NCI-H524 treated with DMSO at 0.1 percent for 48 hours (cell line): ENCODE results near the gene PRDX5.

Source experiments
- DNase-seq: peaks from one replicate; lab custom pipeline; 2025; lab: John Stamatoyannopoulos, UW

The PRDX5 gene

DNA sequence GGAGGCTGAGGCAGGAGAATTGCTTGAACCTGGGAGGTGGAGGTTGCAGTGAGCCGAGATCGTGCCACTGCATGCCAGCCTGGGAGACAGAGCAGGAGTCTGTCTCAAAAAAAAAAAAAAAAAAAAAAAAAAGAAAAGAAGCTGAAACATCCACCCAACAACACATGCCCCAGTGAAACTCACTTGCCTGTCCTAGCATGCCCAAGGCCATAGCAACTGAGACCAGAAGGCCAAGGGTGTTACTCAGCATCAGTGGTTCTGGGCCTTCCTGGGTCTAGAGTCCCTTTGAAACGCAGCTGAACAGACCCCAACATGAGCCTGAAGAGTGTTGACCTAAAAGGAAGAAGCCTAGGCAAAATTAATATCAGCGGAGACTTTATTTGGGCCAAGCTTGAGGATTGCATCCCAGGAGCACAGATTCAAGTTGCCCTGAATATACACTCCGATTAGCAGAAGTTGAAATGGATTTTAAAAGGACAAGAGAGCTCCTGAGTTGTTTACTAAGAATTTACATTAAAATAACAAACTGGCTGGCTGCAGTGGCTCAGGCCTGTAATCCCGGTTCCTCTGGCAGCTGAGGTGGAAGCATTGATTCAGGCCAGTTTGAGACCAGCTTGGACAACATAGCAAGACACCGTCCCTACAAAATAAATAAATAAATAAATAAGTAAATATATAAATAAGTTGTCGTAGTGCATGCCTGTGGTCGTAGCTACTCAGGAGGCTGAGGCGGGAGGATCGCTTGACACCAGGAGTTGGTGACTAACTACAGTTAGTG is 7.0 kb downstream of the PRDX5 start:
- DNase-seq: no peak

DNA sequence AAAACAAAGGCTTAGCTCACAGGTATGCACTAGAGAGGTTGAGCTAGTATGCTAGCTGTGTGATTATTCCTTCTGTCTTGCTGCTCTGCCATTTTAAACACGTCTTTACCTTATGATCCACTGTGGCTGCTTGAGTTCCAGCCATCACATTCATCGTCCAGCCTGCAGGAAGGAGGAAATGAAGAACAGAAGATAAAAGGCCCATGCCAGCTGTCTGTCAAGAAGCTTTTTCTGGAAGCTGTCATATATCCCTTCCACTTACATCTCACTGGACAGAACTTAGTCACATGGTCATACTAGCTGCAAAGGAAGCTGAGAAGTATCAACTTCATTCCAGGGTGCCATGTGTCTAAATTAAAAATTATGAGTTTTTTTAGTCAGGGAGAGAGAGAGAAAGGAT is 9.5 kb downstream of the PRDX5 start:
- DNase-seq: no peak

DNA sequence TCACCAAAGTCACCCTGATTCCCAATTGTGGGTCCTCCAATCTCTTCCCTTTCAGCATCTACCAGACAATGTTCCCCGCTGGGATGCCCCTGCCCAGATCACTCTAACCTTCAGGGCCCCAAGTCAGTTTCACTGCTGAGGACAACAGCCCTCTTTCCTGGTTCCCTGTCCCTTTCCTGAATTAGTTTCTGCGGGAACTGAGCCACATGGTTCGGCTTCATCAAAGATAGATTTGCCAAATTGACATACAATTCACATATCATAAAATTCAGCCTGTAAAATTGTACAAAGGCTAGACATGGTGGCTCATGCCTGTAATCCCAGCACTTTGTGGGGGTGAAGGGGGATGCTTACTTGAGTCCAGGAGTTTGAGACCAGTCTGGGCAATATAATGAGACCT is 10.1 kb downstream of the PRDX5 start:
- no peak for DNase-seq

DNA sequence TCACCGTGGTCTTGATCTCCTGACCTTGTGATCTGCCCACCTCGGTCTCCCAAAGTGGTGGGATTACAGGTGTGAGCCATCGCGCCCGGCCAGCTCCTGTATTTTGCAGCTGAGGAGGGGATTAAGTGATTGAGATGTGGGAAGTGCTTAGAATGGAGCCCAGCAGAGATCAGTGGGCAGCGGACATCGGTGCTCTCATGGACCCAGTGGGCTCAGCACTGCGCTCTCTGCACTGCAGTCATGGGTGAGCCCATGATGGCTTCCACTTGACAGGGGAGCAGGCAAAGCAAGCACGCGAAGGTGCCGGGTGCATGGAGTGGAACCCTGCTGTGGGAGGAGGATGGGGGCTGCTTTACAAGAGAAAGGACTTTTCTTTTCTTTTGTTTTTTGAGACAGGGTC is 13.0 kb downstream of the PRDX5 start:
- no peak for DNase-seq

DNA sequence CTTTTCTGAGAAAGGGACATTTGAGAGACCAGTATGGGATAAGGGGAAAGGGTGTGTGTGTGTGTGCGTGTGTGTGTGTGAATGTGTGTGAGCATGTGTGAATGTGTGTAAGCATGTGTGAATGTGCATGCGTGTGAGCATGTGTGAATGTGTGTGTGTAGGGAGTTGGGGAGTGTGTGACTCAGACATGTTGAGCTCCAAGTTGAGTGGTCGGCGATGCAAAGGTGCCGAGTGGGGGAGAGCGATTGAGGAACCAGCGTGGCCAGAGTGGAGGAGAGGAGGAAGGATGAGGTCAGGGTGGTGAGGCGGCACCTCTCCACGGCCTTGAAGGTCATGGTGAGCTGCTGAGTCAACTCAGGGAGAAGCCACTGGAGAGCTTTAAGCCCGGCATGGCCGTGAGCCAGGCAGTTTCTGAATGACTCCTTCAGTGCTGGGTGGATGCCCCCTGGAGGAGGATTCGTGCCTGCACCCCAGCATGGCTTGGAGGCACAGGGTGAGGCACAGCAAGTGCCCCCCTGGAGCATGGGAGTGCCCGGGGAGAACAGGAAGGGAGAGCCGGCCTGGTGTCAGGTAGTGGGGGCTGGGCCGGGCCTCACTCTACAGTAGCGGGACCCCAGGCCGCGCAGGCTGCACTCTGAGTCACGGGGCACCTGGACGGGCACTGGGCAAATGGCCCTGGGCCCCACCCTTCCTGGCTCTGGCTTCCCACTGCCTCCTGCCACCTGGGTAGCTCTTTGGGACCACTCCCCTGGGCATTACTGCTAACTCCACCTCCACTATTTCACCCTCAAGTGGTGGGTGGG is 13.8 kb downstream of the PRDX5 start:
- no peak for DNase-seq

DNA sequence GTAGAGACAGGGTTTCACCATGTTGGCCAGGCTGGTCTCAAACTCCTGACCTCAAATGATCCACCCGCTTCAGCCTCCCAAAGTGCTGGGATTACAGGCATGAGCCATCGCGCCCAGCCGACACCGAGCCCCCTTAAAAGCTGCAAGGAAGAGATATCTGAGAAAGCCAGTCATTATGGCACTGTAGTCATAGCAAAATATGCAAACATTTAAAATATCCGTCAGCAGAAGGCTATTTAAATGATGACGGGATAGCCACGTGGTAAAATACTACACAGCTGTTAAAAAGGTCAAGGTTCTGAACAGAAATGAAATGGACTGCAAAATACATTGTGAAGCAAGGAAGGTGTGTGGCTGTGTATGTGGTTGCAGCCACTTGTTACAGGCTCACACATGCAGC is 15.6 kb downstream of the PRDX5 start:
- no peak for DNase-seq

DNA sequence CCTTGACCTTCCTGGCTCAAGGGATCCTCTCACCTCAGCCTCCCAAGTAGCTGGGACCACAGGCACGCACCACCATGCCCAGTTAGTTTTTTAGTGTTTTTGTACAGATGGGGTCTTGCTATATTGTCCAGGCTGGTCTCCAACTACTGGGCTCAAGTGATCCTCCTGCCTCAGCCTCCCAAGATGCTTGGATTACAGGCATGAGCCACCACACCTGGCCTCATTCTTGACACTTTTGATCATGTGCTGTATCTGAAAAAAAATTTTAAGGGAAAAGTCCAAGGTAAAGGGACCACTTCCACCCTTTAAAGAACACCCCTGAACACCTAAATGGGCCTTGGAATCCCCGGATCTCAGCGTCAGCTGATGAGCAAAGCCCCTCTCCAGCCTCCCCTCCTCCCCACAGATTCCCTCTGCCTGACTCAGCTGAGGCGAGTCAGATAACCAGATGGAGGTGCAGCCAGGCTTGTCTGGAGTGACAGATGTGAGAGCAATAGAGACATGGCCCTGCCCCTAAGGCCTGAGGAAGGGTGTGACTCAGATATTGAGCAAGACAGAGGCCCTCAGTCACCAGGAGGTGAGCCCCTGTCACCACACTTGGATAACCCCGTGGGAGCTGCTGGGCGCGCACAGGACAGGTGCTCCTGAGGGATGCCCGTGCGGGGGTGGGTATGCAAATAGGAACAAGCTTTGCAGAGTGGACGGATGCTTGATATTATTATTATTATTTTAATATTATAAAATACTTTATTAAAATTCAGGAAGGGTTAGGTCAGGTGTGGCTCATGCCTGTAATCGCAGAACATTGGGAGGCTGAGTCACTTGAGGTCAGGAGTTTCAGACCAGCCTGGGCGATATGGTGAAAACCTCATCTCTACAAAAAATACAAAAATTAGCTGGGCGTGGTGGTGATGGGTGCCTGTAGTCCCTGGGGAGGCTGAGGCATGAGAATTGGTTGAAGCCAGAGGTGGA is 17.1 kb downstream of the PRDX5 start:
- peak; percentile 92 for DNase-seq

DNA sequence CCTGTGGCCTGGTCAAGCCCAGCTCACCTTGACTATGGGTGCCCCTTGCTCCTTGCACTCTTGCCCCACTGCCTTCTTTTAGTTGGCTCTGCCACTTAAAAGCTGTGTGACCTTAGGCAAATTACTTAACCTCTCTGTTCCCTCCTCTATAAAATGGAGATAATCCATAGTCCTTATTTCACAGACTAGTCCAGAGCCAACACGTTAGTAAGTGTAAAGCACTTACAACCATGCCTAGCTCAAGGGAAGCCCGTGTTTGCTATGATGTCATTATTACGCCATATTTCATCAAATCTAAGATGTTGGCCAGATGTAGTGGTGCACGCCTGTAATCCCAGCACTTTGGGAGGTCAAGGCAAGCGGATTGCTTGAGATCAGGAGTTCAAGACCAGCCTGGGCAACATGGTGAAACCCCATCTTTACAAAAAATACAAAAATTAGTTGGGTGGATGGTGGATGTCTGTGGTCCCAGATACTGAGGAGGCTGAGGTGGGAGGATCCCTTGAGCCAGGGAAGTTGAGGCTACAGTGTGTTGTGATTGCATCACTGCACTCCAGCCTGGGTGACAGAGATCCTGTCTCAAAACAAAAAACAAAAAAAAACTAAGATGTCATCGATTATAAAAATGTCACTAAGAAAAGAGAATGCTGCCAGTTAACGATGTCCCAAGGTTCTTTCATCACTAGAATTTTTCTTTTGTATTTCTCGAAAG is 19.8 kb downstream of the PRDX5 start:
- no peak for DNase-seq

DNA sequence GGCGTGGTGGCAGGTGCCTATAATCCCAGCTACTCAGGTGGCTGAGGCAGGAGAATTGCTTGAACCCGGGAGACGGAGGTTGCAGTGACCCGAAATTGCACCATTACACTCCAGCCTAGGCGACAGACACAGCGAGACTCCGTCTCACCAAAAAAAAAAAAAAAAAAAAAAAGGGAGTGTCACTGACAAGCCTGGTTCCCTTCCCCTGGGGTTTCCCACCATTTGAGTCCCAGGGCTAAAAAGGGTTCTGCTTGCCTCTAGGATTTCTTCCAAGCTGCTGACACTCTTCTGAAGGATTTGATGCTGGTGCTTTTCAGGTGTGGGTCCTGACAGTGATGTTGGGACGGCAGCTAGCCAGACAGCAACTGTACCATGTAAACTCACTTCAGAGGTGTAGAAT is 20.8 kb downstream of the PRDX5 start:
- no peak for DNase-seq

DNA sequence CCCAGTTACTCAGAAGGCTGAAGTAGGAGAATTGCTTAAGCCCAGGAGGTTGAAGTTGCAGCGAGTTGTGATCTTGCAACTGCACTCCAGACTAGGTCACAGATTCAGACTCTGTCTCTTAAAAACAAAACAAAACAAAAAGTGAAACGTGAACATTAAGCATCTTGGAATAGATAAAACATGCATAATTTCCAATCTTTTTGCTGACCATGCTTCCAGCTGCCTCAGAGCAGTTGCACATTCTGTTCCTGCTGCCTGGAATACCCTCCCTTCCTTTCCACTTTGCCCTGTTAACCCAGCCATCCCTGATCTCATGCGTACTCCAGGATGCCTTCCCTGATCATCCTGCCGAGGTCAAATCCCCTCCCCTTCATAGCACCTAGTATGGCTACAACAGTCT is 21.4 kb downstream of the PRDX5 start:
- no peak for DNase-seq

DNA sequence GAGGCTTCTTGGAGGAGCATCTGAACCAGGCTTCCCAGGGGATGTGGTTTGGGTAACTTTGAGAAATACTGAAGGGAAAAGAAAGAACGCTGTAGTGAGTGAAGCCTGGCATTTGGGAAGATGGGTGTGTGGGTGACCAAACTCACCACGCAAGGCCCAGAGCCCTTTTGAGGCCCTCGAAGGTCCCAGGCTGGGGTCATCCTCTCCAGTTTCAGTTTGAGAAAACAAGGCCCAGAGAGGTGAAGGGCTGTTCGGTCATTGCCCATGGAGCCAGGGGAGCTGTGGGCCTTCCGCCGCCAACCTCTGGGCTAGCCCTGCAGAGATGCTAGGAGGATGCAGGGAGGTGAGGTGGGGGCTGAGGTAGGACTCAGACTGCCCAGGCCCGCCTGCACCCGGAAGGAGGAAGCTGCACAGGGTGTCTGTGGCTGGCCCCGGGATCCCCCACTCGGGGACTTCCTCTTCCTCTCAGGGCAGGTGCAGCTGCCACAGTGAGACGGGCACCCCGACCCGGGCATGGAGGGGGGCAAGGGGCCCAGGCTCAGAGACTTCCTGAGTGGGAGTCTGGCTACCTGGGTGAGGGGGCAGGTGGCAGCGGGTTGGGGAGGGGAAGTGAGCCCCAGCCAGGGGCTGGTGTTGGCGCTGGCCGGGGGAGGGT is 22.0 kb downstream of the PRDX5 start, which contains the start of gene CCDC88B:
CCDC88B (plus strand) TSS at position 451 of the 655 bp plus-strand sequence; CDS start at position 514, 63 bp downstream.
- DNase-seq: no peak

DNA sequence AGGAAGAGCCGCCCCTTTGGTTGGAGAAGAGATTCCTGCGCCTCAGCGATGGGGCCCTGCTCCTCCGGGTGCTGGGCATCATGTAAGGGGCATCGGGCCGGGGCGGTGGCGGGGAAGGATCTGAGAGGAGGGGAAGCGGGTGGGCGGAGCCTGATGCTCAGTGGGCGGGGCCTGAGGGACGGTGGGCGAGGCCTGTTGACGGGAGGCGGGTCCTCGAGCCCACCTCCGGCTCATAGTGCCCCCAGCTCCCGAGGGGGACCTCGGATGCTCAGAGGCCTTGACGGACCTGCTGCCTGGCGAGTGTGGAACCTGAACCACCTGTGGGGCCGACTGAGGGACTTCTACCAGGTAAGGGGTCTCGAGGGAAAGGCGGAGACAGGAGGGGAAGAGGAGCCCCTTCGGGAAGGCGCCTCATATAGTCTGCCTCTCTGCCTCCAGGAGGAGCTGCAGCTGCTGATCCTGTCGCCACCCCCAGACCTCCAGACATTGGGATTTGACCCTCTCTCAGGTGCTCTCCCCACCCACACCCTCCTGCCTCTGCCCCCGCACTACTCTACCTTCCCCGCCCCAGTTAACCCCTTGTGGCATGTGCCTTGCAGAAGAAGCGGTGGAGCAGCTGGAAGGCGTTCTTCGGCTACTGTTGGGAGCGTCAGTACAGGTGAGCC is 22.9 kb downstream of the PRDX5 start:
- DNase-seq: no peak

DNA sequence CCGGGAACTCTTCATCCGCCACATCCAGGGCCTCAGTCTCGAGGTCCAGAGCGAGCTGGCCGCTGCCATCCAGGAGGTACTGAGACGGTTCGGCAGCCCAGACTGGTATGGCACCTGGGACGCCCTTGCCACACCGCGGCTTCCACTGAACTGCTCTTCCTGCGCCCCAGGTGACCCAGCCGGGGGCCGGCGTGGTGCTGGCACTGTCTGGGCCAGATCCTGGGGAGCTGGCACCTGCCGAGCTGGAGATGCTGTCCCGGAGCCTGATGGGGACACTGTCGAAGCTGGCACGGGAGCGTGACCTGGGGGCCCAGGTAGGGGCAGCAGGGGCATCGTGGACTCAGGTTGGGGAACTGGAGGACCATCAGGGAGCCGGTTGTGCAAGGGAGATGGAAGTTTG is 23.5 kb downstream of the PRDX5 start:
- DNase-seq: no peak

DNA sequence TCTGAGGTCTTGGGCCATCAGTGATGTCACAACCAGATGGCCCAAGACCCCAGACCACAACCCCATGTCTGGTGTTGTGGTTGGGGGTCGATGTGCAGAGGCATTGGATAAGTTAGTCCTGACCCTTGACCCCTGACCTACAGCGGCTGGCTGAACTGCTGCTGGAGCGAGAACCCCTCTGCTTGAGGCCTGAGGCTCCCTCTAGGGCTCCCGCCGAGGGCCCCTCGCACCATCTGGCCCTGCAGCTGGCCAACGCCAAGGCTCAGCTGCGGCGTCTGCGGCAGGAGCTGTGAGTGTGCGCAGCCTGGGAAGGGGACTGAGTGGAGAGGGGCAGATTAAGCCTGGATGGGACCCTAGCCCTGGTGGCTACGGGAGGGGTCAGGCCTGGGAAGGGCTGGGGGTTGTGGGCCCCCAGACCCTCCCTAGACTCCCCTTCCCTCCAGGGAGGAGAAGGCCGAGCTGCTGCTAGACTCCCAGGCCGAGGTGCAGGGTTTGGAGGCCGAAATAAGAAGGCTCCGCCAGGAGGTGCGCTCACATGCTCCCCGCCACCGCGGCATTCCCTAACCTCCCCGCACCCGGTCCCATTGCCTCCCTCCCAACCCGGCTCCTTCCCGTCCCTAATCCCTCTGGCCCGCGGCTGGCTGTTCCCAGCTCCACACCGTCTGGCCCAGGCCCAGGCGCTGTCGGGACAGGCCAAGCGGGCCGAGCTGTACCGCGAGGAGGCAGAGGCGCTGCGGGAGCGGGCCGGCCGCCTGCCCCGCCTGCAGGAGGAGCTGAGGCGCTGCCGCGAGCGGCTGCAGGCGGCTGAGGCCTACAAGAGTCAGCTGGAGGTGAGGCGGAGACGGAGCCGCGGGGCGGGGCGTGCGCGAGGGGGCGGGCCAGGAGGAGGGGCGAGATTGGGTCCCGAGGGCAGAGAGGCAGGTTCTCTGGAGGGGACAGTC is 24.2 kb downstream of the PRDX5 start:
- peak; percentile 70 for DNase-seq

DNA sequence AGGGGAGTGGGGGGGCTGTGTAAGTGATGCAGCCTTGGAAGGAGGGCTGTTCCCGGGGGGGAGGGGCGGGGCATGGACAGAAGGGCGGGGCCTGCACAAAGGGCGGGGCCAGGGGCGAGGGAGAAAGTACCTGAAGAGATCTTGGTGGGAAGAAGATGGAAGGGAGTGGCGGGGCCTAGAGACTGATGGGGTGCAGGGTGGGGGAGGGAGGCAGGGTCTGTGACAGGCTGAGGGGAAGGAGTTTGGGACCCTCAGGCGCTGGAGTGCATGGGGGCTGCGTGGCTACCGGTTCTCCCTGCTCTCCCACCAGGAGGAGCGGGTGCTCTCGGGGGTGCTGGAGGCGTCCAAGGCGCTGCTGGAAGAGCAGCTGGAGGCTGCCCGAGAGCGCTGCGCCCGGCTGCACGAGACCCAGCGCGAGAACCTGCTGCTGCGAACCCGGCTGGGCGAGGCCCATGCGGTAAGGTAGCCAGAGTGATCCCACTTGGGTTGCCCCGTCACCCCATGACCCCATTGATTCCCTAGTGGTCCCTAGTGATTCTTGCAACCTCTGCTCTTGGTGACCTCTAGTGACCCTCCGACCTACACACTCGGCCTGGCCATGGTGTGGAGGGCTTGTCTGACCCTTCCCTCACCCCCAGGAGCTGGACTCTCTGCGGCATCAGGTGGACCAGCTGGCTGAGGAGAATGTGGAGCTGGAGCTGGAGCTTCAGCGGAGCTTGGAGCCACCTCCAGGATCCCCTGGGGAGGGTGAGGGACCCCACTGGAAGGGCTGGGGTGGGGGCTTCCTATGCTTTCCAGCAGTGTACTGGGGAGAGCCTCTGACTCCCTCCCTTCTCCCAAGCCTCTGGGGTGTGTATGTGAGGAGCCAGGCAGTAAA is 25.2 kb downstream of the PRDX5 start:
- DNase-seq: no peak

DNA sequence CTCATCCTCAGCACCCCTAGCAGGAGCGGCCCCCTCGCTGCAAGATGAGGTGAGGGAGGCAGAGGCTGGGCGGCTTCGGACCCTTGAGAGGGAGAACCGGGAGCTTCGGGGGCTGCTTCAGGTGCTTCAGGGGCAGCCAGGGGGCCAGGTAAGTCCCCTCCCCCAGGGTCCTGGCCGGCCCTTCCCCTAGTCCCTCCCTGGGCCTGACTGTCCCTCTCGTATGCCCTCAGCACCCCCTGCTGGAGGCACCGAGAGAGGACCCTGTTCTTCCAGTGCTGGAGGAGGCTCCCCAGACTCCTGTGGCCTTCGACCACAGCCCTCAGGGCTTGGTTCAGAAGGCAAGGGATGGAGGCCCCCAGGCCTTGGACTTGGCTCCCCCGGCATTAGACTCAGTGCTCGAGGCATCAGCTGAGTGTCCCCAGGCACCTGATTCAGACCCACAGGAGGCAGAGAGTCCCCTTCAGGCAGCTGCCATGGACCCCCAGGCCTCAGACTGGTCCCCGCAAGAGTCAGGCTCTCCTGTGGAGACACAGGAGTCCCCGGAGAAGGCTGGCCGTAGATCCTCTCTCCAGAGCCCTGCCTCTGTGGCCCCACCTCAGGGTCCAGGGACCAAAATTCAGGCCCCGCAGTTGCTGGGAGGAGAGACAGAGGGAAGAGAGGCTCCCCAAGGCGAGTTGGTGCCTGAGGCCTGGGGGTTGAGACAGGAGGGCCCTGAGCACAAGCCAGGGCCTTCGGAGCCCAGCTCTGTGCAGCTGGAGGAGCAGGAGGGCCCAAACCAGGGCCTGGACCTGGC is 26.0 kb downstream of the PRDX5 start:
- DNase-seq: no peak

DNA sequence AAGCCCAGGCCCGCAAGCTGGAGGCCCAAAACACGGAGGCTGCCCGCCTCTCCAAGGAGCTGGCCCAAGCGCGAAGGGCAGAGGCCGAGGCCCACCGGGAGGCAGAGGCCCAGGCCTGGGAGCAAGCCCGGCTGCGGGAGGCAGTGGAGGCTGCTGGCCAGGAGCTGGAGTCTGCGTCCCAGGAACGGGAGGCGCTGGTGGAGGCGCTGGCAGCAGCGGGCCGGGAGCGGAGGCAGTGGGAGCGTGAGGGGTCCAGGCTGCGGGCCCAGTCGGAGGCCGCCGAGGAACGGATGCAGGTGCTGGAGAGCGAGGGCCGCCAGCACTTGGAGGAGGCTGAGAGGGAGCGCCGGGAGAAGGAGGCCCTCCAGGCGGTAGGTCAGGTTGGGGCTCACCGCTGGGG is 26.9 kb downstream of the PRDX5 start:
- no peak for DNase-seq
